HG03432 (cell line): Measurements from ENCODE around the gene SGPP2.
"Not testable (repeated sequence)": the region's sequence is repeated elsewhere in the genome, so short reads cannot be mapped to it uniquely, and the experiment has no call there.

Experiments
- ATAC-seq: cut with Tn5 transposase; IDR thresholded peaks from one replicate; pipeline ENCODE4 v1.9.1; 2021; ENCODE audit warnings: mild to moderate bottlenecking, moderate library complexity; ENCODE audit not compliant: unreplicated experiment

Gene SGPP2

GRCh38 chr2:222572751-222573174 lies 148.4 kb downstream of the SGPP2 start:
- no peak for ATAC-seq

DNA sequence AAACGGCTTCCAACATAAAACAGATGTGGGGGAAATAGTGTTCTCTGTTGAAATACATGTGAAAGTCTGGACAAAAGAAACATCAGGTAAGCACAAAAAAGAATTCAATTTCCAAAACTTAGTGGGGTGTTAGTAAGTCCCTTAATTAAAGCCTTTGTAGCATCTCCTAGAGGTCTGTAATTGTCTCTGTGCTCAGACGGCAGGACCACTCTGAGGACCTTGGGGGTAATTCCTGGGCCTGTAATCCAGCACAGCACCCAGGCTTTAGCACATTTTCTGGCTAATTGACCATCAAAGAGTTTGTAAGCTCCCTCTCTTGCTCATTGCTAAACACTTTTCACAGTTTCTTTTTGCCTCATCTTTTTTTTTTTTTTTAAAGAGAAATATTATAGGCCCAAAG lies 151.3 kb downstream of the SGPP2 start:
- ATAC-seq = no peak

- ATAC-seq = no peak
Measured at GRCh38 chr2:222576171-222577081, 152.1 kb downstream of the SGPP2 start.

DNA sequence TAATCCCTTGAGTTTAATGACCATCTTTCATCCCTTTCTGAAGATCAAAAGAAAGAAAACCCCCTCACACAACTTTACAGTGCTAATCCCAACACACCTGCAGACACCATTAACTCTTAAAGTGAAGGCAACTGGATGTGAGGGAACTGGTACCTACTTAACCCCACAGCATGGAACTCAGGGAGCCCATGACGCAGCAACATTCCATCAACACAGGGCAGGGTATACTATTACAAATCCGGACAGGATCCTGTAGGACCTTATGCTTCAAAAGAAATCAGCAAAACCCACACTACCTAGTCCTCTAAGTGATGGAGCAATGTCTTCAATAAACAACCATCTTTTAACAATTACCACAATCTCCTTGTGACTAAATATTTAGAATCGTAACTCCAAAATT lies 153.0 kb downstream of the SGPP2 start:
- no peak for ATAC-seq

GRCh38 chr2:222582928-222583327 lies 158.6 kb downstream of the SGPP2 start:
- peak; percentile 50 for ATAC-seq

GRCh38 chr2:222584589-222584988 lies 160.2 kb downstream of the SGPP2 start:
- ATAC-seq = not testable (repeated sequence)

DNA sequence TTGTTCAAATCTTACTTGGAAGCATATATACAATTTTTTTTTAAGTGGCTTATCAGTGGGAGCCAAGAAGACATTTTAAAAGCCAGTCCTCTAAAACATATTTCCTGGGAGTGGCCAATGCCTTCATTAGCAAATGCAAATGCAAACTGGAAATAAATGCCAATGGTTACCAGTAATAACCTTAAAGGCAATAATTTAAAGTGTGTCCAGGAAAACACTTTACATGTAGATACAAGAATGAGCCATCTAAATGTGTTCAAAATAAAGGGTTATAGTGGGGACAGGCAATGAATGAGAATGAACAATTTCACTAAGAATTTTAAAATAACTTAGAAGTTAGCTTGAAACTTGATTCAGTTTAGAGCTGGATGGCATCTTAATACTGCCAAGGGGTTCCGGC lies 167.3 kb downstream of the SGPP2 start:
- ATAC-seq = no peak

DNA sequence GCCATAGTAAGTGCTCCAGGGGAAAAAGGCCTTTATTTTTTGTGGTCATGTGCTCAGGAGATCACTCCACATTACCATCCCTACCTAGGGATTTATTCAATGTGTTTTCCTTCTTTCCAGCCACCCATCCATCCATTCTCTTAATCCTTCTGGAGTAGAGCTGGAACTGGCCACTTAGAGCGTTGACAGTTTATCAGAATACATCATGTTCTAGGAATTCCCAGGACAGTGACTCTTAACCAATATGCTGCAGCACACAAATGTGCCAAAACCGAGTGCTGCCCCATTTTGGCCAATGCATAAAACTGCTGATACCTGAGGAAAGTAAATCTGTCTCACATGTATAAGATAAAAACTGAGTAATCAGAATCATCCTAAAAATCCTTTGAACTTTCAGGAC lies 167.8 kb downstream of the SGPP2 start:
- no peak for ATAC-seq

- no peak for ATAC-seq
Measured at GRCh38 chr2:222594679-222595078, 170.3 kb downstream of the SGPP2 start.

GRCh38 chr2:222595581-222595980 lies 171.2 kb downstream of the SGPP2 start:
- no peak for ATAC-seq

DNA sequence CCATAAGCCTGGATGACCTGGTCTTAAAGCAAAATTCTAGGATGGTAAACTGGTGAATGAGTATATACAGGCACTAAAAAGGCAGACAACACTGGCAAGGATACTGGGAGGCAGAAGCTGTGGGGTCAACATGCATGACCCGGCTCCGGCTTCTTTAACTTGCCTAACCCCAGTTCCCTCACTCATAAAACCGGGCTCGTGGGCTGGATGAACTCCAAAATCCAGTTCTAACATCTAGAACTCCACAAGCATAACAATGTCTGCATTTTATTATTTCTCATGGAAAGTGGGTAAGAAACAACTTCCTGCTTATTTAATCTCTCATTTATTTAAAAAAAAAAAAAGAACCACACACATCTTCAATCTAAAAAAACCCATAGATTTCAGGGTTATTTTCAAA lies 174.3 kb downstream of the SGPP2 start:
- ATAC-seq = no peak

DNA sequence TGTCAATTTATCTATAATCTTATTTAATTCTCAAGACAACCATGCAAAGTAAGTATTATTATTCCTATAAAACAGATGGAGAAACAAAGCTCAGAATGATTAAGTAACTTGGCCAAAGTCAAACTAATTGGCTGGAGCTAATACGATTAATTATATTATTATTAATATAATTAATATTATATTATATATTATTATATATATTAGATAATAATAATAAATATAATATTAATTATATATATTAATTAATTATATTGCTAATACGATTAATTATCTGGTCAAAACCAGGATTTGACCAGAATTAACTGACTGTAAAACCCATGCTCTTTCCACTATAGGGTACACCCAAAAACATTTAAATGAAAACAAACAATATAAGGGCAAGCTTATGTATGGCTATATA lies 179.2 kb downstream of the SGPP2 start:
- no peak for ATAC-seq

- ATAC-seq = no peak
Measured at GRCh38 chr2:222604749-222605515, 180.6 kb downstream of the SGPP2 start.

DNA sequence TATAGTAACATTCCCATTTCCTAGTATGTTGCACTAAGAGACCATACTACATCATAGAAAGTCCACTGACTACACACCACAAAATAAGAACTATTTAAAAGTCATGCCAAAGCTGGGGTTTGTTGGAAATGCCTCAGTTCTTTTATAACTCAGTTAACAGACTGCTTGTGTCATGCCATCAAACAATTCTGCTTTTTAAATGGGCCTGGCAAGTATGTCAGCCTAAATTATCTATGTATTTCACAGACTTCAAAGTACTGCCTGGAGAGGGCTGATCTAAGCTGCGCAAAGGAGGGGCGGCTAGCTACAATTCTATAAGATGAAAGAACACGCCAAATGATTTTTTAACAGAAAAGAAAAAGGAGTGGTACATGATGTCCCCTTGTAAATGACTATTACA lies 182.0 kb downstream of the SGPP2 start:
- no peak for ATAC-seq

DNA sequence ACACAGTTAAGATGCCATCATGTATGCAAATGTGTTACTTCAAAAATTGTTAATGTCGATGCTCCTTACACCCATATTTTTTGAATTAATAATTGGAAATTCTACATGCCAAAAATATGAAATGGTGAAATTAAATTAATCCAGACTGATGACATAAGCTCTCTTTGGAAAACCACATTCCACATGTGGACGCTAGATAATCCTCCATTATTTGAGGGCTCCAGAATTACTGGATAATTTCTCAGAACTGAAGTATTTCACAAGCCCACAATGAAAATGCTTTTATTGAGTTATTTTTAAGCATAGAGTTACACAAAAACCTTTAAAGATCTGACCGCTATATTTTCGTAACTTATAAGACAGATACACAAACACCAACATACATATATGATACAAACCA lies 183.7 kb downstream of the SGPP2 start:
- ATAC-seq = no peak

DNA sequence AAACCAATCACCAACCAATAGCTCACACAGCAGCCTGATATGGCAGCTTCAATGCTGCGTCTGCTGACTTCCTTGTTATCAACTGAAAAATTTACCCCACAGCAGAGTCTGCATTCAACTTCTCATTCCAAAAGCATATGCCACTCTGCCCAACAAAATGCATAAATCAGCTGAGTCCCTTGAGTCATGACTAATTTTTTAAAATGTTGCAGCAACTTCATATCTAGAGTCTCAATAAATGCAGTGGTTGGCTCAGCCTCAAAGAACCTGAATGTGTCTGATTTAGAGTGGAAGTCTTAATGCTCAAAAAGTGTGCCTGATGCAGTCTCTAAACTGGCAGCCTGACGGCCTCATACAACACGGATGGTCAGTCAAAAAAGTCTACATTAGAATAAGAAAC lies 185.0 kb downstream of the SGPP2 start:
- ATAC-seq = no peak
